Gastroesophageal sphincter (tissue), 4 donors: ENCODE results near the gene ST3GAL6. TPM values are rescaled to one million over a fixed set of nuclear protein-coding genes. Genes with fewer than 3 reads are reported as not detected.

Source experiments
- ATAC-seq: fragments of 150-250 bp; one replicate; pipeline ENCODE4 v1.9.1; 2016; ENCODE audit warnings: mild to moderate bottlenecking, moderate library complexity
- H3K27ac ChIP-seq, 4 donors: fragments of 200-600 bp; sonication (generic) in 3 of 4; 1 replicate in 3 of 4; 2 replicates in 1 of 4; pipeline ENCODE4 v1.5.1; 2016 to 2019
- H3K27me3 ChIP-seq: fragments of 200-600 bp; sonication (generic); one replicate; pipeline ENCODE4 v1.5.1; 2019
- H3K36me3 ChIP-seq, 2 donors: fragments of 200-600 bp; sonication (generic); one replicate each; pipeline ENCODE4 v1.5.1; 2019; ENCODE audit warnings: control low read depth in 1 of 2
- H3K4me1 ChIP-seq, 3 donors: fragments of 200-600 bp; sonication (generic); 1 replicate in 2 of 3; 2 replicates in 1 of 3; pipeline ENCODE4 v1.5.1; 2016 to 2019; ENCODE audit warnings: control low read depth in 2 of 3
- H3K4me3 ChIP-seq, 2 donors: fragments of 200-600 bp; sonication (generic); one replicate each; pipeline ENCODE4 v1.5.1; 2019; ENCODE audit warnings: mild to moderate bottlenecking in 1 of 2, moderate library complexity in 1 of 2
- H3K9me3 ChIP-seq, 3 donors: fragments of 200-600 bp; sonication (generic); one replicate each; pipeline ENCODE4 v1.5.1; 2017 to 2019; ENCODE audit warnings: control low read depth in 2 of 3
- CTCF ChIP-seq, 4 experiments: fragments of 200-600 bp in 2 of 4; fragments of 450-650 bp in 2 of 4; sonication (generic) in 1 of 4; IDR thresholded peaks; one replicate each; pipeline ENCODE4 v1.5.1; 2017 to 2019; ENCODE audit warnings: antibody characterized with exemption in 4 of 4, mild to moderate bottlenecking in 2 of 4, moderate library complexity in 2 of 4
- EP300 ChIP-seq: sonication (generic); formaldehyde crosslinking; IDR thresholded peaks from one replicate; pipeline ENCODE4 v1.6.1; 2017; ENCODE audit warnings: antibody characterized with exemption, mild to moderate bottlenecking
- POLR2A ChIP-seq, 2 donors: fragments of 450-650 bp; IDR thresholded peaks; one replicate each; pipeline ENCODE4 v1.6.1; 2017; ENCODE audit warnings: antibody characterized with exemption in 2 of 2, mild to moderate bottlenecking in 2 of 2, moderate library complexity in 1 of 2
- POLR2AphosphoS5 ChIP-seq: sonication (generic); formaldehyde crosslinking; IDR thresholded peaks from one replicate; pipeline ENCODE4 v1.6.1; 2017; ENCODE audit warnings: antibody characterized with exemption
- WGBS, 2 donors: methylation state at CpG; one replicate each; pipeline ENCODE4 v1.1.5; 2018; ENCODE audit warnings: low coverage in 1 of 2; 5-methylcytosine and 5-hydroxymethylcytosine counted together
- total RNA-seq, 4 donors: library from RNA; depleted of rRNA; stranded (reverse); fragments of >200 nt; gene quantifications; one replicate each; pipeline ENCODE4 v1.1.0, GENCODE V29; 2016

Gene ST3GAL6
- total RNA-seq, 4 donors from 2014 or later = 4.4 to 21.2 (median 7.4) TPM

GRCh38 chr3:98770261-98771039 lies 7.3 kb downstream of the ST3GAL6 start:
- no peak for ATAC-seq
- H3K27me3 ChIP-seq = no peaks in the 10 kb centered on the region
- H3K4me3 ChIP-seq = no peak overlapping the region
- no peaks in the 10 kb centered on the region for H3K9me3 ChIP-seq
- peaks cover 0 to 17% (median 0%) of the 10 kb centered on the region in 3 donors for H3K4me1 ChIP-seq
- no peaks in the 10 kb centered on the region for H3K36me3 ChIP-seq
- H3K27ac ChIP-seq = no peak overlapping the region
- 61% methylated on average over 2 of the region's 8 CpGs; no CpG with 5 or more reads in 1 of the 2 donors for WGBS, 2 donors
- TF ChIP-seq POLR2A (IDR thresholded peaks at IDR 0.05) (no peak), POLR2AphosphoS5 (no peak), CTCF (IDR thresholded peaks at IDR 0.05) (no peak), EP300 (no peak)

- Histone ChIP-seq H3K4me1 (peaks cover 0 to 13% (median 0%) of the 10 kb centered on the region in 3 donors), H3K27ac (no peak overlapping the region), H3K9me3 (no peaks in the 10 kb centered on the region), H3K27me3 (no peaks in the 10 kb centered on the region), H3K4me3 (no peak overlapping the region), H3K36me3 (no peaks in the 10 kb centered on the region)
- WGBS, 2 donors = 78 to 94% methylated on average over 2 of the region's 2 CpGs
- ATAC-seq = no peak
- TF ChIP-seq POLR2AphosphoS5 (no peak), CTCF (IDR thresholded peaks at IDR 0.05) (no peak), POLR2A (IDR thresholded peaks at IDR 0.05) (no peak), EP300 (no peak)
Measured at GRCh38 chr3:98772022-98772421, 8.9 kb downstream of the ST3GAL6 start.

- Histone ChIP-seq H3K27me3 (no peaks in the 10 kb centered on the region), H3K4me1 (peaks cover 0 to 22% (median 6%) of the 10 kb centered on the region in 3 donors), H3K36me3 (no peaks in the 10 kb centered on the region), H3K9me3 (no peaks in the 10 kb centered on the region), H3K27ac (no peak overlapping the region), H3K4me3 (no peak overlapping the region)
- TF ChIP-seq POLR2AphosphoS5 (no peak), POLR2A (IDR thresholded peaks at IDR 0.05) (no peak), EP300 (no peak), CTCF (IDR thresholded peaks at IDR 0.05) (no peak)
- ATAC-seq = no peak
- WGBS, 2 donors = 74 to 100% methylated on average over 2 to 3 of the region's 3 CpGs
Measured at GRCh38 chr3:98775459-98776139, 12.5 kb downstream of the ST3GAL6 start.

- no peak for ATAC-seq
- no peak overlapping the region for H3K4me3 ChIP-seq
- peaks cover 0 to 22% (median 6%) of the 10 kb centered on the region in 3 donors for H3K4me1 ChIP-seq
- TF ChIP-seq EP300 = no peak
- no peak for TF ChIP-seq POLR2A (IDR thresholded peaks at IDR 0.05)
- no peak for TF ChIP-seq CTCF (IDR thresholded peaks at IDR 0.05)
- no peak for TF ChIP-seq POLR2AphosphoS5
- no peaks in the 10 kb centered on the region for H3K36me3 ChIP-seq
- H3K27ac ChIP-seq = no peak overlapping the region
- no peaks in the 10 kb centered on the region for H3K27me3 ChIP-seq
- H3K9me3 ChIP-seq = no peaks in the 10 kb centered on the region
Measured at GRCh38 chr3:98776140-98776493, 13.0 kb downstream of the ST3GAL6 start.

GRCh38 chr3:98777286-98777685 lies 14.1 kb downstream of the ST3GAL6 start:
- ATAC-seq = no peak
- H3K36me3 ChIP-seq = no peaks in the 10 kb centered on the region
- H3K27me3 ChIP-seq = no peaks in the 10 kb centered on the region
- no peak overlapping the region for H3K27ac ChIP-seq
- no peak overlapping the region for H3K4me3 ChIP-seq
- peaks cover 0 to 22% (median 6%) of the 10 kb centered on the region in 3 donors for H3K4me1 ChIP-seq
- H3K9me3 ChIP-seq = no peaks in the 10 kb centered on the region
- 95 to 100% methylated on average over 1 to 2 of the region's 2 CpGs for WGBS, 2 donors
- no peak for TF ChIP-seq CTCF (IDR thresholded peaks at IDR 0.05)
- no peak for TF ChIP-seq POLR2AphosphoS5
- no peak for TF ChIP-seq POLR2A (IDR thresholded peaks at IDR 0.05)
- TF ChIP-seq EP300 = no peak
